ENCODE measurements around the gene DCUN1D3.

DCUN1D3 gene

DNA sequence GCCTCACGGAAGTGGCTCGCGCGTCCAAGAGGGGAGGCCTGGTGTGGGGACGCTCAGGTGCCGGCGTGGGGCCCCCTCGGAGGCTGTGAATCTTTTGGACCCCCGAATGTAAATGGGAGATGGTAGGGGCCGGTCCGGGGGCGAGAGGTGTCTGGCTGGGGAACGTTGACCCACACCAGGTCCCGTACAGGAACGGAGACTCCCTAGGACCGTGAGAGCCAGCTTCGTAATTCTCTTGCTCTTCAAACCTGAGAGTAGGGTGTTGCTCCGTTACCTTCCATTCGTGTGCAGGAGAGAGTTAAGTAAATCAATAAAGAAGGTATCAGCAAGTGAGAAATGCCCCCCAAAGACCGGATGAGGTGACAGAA, 894 bp upstream of the DCUN1D3 start:
- DNase-seq (ENCODE audit: insufficient read length), result no peak
- TF ChIP-seq POLR2A (IDR thresholded peaks at IDR 0.05; ENCODE audit: low read depth, low read length) (no peak; the same call in 1 of the 2 replicates), TAF1 (IDR thresholded peaks at IDR 0.05; ENCODE audit: borderline replicate concordance, low read depth, low read length) (no peak), POLR2AphosphoS5 (IDR thresholded peaks at IDR 0.05; ENCODE audit: low read depth, low read length) (no peak)
- no peak for FAIRE-seq

DNA sequence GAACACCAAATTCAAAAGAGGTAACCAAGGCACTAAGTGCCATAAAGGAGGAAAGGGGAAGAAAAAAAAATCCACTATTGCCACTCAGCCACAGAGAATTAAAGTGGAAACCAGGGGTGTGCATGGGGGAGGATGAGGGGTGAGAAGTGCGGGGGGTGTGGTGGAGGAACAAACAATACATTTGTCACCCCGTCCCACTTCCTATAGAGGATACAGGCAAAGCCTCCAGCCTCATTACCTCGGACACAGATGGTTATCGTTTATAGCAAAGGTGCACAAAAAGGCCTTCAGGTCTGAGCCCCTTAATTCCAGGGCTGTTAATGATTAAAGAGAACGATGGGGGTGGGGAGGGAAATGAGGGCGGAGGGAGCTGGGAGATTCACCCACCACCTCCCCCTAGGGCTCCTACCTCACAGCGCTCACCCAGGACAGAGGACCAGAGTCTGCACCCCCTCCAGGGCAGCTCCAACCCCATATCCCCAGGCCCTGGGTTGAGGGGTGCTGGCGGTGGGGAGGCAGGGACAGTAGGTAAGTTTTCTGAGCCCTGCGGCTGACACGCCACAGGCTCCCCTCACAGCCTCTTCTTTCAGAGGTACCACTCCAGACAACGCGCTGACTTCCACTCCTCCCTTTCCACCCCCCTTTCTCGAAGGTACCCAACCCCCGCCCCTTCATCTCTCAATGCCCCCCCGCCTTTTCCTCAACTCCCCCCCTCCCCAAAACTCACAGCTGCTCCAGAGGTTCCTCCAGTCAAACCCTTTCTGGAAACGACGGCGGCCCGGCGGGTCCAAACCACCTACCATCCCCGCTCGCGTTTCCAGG, 470 bp downstream of the DCUN1D3 start:
- DNase-seq (ENCODE audit: insufficient read length), result peak; percentile 27
- peak; percentile 14 for FAIRE-seq
- no peak for TF ChIP-seq TAF1 (IDR thresholded peaks at IDR 0.05; ENCODE audit: borderline replicate concordance, low read depth, low read length)
- TF ChIP-seq POLR2A (IDR thresholded peaks at IDR 0.05; ENCODE audit: low read depth, low read length), result no peak
- TF ChIP-seq POLR2AphosphoS5 (IDR thresholded peaks at IDR 0.05; ENCODE audit: low read depth, low read length), result no peak

DNA sequence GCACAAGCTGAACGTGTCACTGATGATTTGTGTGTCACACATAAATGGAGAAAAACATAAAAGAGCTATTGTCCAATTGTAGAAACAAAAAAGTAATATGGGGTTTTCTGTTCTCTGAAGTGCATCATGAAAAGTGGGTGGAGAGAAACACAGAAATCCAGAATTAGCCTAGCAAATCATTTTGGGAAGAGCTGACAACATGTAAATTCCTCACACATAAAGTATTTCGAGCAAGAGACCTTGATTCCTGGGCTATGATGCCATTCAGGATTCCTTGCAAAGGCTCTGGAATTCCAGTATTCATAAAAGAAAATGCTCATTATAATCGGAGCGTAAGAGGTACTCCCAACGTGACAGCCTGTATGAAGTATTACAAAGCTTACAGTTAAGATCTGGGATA, 1.1 kb downstream of the DCUN1D3 start:
- DNase-seq (ENCODE audit: insufficient read length), result no peak
- TF ChIP-seq TAF1 (IDR thresholded peaks at IDR 0.05; ENCODE audit: borderline replicate concordance, low read depth, low read length), result no peak
- no peak for FAIRE-seq

DNA sequence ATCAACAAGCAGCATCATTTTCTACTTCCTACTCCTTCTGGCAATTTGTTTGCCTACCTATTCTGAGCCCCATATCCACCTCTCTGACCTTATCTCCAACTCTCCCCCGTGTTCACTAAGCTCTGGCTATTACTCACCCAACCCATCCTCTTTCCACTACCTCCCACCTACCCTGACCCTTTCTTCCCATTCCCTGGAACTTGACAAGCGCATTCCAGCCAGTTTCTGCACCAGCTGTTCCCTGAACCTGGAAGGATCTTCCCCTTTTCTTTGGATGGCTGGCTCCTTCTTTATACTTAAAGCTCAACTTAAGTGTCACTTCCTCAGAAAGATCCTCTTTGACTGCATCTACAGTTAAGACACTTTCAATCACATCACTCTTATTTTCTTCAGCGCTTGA, 2.2 kb downstream of the DCUN1D3 start:
- FAIRE-seq (no peak), DNase-seq (ENCODE audit: insufficient read length) (no peak)
- no peak for TF ChIP-seq POLR2A (IDR thresholded peaks at IDR 0.05; ENCODE audit: low read depth, low read length)
- no peak for TF ChIP-seq POLR2AphosphoS5 (IDR thresholded peaks at IDR 0.05; ENCODE audit: low read depth, low read length)
- no peak for TF ChIP-seq TAF1 (IDR thresholded peaks at IDR 0.05; ENCODE audit: borderline replicate concordance, low read depth, low read length)

DNA sequence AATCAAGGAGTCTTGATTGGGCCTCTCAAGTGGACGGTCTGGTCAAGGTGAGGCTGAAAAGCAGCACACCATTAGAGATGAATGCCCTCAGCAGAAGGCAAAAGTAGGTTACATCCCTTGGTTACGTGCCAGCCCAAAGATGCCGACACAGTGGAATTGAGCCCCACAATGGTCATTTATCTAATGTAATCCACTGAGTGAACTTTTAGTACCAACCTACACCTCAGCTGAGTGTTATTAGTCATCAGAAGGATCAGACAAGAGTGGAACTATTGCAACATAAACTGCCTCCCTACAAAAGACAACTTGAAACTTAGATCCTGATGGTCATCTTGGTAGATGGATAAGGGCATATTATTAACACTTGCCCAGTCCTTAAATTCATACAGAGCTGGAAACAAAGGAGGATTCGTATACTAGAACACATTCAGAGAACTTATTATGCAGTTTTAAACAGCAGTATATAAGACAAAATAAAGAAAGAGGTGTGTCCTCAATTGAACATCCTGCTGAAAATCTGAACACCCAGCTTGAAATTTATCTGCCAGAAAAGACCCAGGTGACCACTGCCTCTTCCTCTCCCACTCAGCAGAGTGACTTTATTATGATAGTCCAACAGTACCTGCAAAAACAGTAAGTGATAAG, 2.8 kb downstream of the DCUN1D3 start:
- TF ChIP-seq POLR2AphosphoS5 (IDR thresholded peaks at IDR 0.05; ENCODE audit: low read depth, low read length), result no peak
- TF ChIP-seq TAF1 (IDR thresholded peaks at IDR 0.05; ENCODE audit: borderline replicate concordance, low read depth, low read length), result no peak
- TF ChIP-seq POLR2A (IDR thresholded peaks at IDR 0.05; ENCODE audit: low read depth, low read length), result no peak
- FAIRE-seq, result no peak
- no peak for DNase-seq (ENCODE audit: insufficient read length)

DNA sequence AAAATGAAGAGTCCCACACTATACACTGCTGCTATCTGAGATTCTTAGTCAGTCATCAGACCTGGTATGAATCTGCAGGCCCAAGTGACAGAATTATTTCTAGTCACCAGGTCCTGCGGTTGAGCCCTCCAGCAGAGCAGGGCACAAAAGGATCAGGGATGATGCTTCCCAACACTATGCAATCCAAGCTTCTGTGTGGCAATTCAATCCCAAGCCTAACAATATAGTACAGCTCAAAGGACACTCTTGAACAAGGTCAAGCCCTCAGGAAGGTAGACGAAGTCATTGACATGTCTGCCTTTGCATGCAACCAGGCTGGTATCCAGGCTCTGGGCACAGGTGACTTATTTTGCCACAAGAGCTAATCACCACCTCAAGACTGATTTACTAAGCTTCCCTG, 5.8 kb downstream of the DCUN1D3 start:
- no peak for DNase-seq (ENCODE audit: insufficient read length)
- no peak for TF ChIP-seq POLR2AphosphoS5 (IDR thresholded peaks at IDR 0.05; ENCODE audit: low read depth, low read length)
- TF ChIP-seq POLR2A (IDR thresholded peaks at IDR 0.05; ENCODE audit: low read depth, low read length), result no peak
- no peak for TF ChIP-seq TAF1 (IDR thresholded peaks at IDR 0.05; ENCODE audit: borderline replicate concordance, low read depth, low read length)
- FAIRE-seq, result no peak

DNA sequence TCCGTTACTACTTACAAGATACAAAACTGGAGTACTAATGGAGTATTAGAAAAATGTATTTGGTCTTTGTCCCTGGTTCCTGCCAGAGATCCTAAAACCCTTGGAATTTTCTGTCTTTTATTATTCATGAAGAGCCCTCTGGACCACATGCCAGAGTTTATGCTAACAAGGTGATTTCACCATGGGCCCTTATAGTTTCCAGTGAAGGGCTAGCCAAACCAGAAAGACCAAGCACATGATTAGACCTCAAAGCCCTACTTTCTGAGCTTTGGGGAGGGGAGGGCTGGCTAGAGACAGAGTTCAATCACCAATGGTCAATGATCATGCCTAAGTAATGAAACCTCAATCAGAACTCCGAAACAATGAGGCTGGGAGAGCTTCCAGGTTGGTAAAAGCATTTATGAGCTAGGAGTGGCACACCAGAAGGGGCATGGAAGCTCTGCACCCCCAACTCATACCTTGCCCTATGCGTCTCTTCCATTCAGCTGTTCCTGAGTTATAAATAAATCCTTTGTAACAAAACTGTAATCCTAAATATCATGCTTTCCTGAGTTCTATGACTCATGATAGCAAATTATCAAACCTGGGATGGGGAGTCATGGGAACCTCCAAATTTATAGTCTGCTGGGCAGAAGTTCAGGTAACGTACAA, 10.4 kb downstream of the DCUN1D3 start:
- TF ChIP-seq TAF1 (IDR thresholded peaks at IDR 0.05; ENCODE audit: borderline replicate concordance, low read depth, low read length) (no peak), POLR2AphosphoS5 (IDR thresholded peaks at IDR 0.05; ENCODE audit: low read depth, low read length) (no peak), POLR2A (IDR thresholded peaks at IDR 0.05; ENCODE audit: low read depth, low read length) (no peak)
- DNase-seq (ENCODE audit: insufficient read length), result no peak
- FAIRE-seq, result no peak

DNA sequence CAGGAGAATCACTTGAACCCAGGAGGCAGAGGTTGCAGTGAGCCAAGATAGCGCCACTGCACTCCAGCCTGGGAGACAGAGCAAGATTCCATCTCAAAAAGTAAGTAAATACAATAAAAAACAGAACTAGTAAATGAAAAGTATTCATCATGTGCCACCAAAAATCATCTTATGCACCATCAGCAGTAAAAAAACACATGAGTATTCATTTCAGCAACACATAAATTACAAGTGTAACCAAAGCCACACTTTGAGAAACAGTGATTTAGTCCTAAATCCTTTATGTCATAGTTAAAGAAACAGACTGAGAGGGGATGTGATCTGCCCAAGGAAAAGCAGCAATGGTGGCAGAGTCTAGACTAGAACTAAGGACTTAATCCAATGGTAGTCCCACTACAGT, 13.0 kb downstream of the DCUN1D3 start:
- FAIRE-seq (no peak), DNase-seq (ENCODE audit: insufficient read length) (no peak)
- TF ChIP-seq TAF1 (IDR thresholded peaks at IDR 0.05; ENCODE audit: borderline replicate concordance, low read depth, low read length) (no peak), POLR2AphosphoS5 (IDR thresholded peaks at IDR 0.05; ENCODE audit: low read depth, low read length) (no peak), POLR2A (IDR thresholded peaks at IDR 0.05; ENCODE audit: low read depth, low read length) (no peak)

DNA sequence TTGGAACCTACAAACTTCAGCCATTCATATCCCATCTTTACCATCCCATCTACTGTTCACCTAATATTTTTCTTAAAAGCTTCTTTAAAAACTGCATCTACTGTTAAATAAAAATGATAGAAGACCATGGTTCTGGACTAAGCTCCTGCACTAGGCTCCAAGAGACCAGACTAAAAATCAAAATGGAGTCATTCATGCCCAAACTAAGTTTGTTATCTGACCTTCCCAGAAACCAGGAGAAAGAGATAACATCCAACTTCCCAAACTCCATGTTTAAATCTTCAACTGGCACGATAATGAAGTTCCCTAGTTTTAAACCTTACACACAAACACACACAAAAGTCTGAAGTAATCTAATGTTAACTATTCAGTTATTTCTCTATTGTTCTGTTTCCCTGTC, 13.8 kb downstream of the DCUN1D3 start:
- TF ChIP-seq POLR2A (IDR thresholded peaks at IDR 0.05; ENCODE audit: low read depth, low read length) (no peak), POLR2AphosphoS5 (IDR thresholded peaks at IDR 0.05; ENCODE audit: low read depth, low read length) (no peak), TAF1 (IDR thresholded peaks at IDR 0.05; ENCODE audit: borderline replicate concordance, low read depth, low read length) (no peak)
- FAIRE-seq (no peak), DNase-seq (ENCODE audit: insufficient read length) (no peak)

DNA sequence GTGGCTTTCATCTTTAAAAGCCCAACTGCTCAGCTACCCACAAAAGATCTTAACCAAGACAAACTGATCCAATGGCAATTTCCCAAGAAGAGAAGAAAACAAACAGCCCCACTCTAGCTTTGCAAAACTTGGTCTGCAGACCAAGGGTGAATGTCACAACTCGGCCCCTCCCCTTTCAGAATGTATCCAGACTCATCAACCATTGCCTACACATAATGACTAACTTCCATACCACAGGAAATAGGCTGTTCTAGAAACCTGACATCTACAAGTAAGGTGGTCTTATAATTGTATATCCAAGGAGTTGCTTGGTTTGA, 16.0 kb downstream of the DCUN1D3 start:
- no peak for FAIRE-seq
- TF ChIP-seq POLR2A (IDR thresholded peaks at IDR 0.05; ENCODE audit: low read depth, low read length) (no peak), TAF1 (IDR thresholded peaks at IDR 0.05; ENCODE audit: borderline replicate concordance, low read depth, low read length) (no peak), POLR2AphosphoS5 (IDR thresholded peaks at IDR 0.05; ENCODE audit: low read depth, low read length) (no peak)
- DNase-seq (ENCODE audit: insufficient read length), result no peak

DNA sequence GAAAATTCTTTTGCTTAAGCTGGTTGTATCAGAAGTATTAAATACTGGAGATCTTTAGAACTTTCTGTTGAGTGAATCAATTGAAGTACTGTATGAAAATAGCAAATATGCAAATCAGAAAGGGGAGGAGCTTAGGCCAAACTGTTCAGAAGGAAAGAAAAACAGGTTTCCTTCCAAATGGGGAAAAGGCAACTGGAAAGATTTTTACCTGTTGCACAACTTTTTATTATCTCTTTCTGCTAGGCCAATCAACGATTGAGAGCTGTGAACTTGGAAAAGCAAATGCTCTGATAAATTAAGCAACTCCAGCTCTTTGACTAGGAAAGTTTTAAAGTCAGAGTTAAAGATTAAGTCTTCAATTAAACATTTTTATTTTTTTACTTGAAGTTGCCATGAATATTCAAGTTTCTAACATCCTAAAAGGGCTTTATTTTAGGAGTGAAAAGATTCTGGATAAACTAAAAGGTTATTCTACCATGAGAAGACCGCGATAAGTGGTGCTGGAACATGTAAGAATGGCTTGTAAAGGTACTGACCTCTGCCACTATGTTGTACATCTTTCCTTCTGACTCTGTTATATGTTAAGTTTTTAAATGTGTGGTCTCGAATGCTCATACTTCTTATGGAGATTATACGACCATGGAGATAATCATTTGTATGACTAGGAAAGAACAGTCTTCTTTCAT, 16.5 kb downstream of the DCUN1D3 start:
- FAIRE-seq, result no peak
- no peak for TF ChIP-seq TAF1 (IDR thresholded peaks at IDR 0.05; ENCODE audit: borderline replicate concordance, low read depth, low read length)
- DNase-seq (ENCODE audit: insufficient read length), result no peak

DNA sequence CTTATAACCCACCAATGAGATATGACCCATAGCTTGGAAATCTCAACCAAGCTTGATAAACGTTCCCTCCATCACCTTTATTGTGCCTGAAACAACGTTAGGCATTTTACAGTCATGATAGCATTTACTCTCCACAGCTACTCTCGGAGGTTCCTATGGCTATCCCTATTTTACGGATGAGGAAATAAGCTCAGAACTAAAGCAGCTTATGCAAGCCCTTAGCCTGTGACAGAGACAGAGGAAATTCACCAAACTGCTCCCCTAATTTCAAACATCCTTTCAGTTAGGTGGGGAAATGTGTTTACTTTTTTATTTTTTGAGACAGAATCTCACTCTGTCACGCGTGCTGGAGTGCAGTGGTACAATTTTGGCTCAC, 18.7 kb downstream of the DCUN1D3 start:
- TF ChIP-seq POLR2A (IDR thresholded peaks at IDR 0.05; ENCODE audit: low read depth, low read length), result no peak
- no peak for TF ChIP-seq POLR2AphosphoS5 (IDR thresholded peaks at IDR 0.05; ENCODE audit: low read depth, low read length)
- no peak for TF ChIP-seq TAF1 (IDR thresholded peaks at IDR 0.05; ENCODE audit: borderline replicate concordance, low read depth, low read length)
- DNase-seq (ENCODE audit: insufficient read length) (no peak), FAIRE-seq (no peak)

Measured in GM12892 (cell line).